Kasumi-1 (cell line): Measurements from ENCODE around the gene TSPEAR.

Experiments
- DNase-seq, 2 experiments: peaks; one replicate each; lab custom pipeline; 2025; lab: John Stamatoyannopoulos, UW

Gene TSPEAR

DNA sequence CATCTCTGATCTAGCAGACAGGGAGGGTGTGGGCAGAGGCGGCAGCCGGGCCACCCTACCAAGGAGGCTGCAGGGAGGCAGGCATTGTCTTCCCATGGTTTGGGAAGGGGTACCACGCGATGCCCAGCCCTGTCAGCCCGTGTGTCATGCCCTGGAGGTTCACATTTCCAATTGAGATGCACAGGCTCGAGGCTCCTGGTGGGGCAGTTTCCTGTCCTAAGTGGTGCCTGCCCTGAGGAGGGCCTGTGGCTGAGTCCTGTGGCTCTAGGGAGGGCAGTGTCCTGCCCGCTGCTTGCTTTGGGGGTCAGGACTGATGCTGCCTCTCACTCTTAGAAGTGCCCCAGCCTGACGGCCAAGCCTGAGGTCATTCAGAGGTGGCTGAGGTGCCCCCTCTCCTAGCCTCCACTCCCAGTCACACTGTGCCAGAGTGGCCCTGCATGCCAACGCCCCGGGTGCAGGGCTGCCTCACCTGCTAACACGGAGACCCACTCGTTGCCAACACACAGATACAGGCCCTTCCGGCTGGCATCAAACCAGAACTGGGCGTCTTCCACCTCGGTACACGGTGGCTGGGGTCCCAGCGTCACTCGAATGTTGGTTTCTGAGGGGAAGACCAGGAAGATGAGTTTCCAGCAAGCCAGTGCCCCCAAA is 183.3 kb downstream of the TSPEAR start:
- DNase-seq, result no peak

DNA sequence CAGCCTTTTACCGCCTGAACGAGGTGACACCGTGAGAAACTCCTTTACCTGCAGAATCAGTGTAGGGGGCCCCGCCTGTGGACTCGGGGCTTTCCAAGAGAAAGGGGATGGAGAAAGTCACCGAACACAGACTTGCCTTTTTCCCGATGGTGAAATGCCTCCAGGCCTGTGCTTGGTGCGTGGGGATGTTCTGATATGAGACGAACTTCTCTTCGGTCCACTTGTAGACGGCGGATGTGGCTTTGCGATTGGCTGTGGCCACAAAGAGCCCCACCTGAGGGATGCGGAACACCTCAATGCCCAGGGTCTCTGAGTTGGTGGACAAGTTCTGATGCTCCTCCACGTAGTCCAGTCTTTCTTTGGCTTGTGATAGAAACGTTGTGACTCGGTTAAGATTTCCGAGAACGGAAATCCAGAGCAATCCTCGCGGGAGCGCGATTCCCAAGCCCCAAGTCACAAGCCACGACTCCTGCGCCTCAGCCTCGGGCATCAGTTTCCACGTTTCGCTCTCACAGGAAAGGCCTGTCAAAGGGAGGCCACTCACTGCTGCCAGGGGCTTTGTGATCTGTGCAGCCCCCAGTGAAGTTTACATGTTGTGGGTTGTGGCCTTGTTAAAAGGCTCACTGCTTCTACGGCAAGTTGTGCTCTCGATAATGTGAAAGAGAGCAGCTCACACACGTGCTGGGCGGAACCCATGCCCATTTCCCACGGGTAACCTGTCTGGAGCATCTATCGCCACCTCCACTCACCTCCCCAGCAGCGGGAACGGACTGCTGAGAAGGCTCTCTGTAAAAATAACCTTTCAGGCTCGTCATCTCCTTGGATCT is 184.0 kb downstream of the TSPEAR start:
- no peak for DNase-seq

DNA sequence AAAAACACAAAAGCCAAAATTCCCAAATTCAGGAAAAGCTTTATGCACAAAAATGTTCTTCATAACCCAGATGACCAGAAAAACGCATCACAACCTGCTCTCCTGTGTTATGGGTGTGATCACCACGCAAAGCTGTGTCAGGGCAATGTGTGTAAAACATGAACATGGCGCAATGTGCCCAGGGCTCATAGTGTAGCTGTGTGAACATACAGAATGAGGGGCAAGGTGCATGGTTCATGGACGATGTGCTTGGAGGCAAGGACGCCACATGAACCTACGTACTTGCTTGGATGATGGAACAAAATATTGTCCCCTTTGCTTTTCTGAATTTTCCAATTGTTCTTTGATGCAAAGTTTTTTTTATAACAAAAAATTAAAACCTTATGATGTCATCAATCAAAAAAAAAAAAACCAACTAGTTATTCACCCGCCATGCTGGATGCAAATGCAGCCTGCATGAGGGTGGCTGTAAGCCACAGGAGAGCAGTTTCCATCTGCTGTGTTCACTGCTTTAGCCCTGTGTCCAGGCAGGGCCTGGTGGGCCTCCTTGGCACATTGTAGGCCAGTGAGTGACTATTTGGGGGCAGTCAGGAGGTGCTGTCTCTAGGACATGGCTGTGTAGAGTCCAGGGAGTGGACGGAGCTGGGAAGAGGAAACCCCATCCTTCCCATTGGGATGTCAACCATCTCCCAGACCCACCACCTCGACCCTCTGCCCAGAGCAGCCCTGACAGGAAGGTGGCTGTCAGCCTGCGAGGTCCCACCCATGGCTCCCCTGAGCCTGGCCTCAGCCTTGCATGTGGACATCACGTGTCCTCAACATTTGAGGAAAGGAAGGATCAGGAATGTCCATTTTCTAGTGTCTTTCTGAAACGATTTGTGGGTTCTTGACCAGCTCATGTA is 185.0 kb downstream of the TSPEAR start:
- no peak for DNase-seq

DNA sequence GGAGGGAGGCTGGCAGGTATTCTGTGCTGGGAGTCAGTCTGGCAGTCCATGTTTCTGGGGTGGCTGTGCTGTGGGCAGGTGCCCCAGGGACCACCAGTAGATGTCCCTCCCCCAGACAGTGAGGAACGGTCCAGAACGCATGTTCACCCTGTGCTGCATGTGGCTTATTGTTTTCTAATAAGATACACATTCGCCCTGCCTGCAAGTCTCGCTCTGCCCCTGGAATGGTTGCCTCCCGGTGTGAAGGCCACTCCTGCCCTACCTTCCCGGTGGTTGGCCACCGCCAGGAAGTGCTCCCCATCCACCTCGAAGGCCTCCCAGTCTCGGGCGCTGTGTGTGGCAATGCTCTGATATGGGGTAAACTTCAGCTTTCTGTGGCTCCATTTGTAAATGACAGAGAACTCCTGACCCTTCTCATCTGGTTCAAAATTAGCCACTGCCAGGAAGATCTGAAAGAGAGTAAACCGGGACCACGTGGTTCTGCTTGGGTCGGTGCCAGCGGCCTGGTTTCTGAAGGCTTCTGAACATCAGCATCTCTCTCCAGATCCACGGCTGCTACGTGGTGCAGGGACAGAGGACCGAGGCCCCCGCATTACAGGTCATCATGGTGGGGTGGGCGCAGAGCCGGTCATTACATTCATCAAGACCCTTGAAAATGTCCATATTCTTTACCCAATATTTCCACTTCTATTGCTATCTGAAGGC is 185.8 kb downstream of the TSPEAR start:
- no peak for DNase-seq

DNA sequence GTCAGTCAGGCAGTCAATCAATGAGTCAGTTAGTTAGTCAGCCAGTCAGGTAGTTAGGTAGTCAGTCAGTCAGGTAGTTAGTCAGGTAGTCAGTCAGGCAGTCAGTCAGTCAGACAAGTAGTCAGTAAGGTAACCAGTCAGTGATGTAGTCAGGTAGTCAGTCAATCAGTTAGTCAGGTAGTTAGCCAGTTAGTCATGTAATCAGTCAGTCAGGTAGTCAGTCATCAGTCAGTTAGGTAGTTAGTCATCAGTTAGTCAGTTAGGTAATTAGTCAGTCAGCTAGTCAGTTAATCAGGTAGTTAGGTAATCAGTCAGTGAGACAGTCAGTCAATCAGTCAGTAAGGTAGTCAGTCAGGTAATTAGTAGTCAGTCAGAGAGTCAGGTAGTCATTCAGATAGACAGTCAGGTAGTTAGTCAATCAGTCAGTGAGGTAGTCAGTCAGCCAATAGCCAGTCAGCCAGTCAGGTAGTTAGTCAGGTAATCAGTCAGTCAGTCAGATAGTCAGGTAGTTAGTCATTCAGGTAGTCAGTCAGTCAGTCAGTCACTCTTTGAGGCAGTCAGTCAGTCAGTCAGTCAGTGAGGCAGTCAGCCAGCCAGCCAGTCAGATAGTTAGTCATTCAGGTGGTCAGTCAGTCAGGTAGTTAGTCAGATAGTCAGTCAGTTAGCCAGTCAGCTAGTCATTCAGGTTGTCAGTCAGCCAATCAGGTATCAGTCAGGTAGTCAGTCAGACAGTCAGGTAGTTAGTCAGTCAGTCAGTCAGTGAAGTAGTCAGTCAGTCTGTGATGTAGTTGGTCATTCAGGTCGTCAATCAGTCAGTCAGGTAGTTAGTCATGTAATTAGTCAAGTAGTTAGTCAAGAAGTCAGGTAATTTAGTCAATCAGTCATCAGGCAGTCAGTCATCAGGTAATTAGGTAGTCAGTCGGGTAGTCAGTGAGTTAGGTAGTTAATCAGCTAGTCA is 186.7 kb downstream of the TSPEAR start:
- DNase-seq, result no peak

DNA sequence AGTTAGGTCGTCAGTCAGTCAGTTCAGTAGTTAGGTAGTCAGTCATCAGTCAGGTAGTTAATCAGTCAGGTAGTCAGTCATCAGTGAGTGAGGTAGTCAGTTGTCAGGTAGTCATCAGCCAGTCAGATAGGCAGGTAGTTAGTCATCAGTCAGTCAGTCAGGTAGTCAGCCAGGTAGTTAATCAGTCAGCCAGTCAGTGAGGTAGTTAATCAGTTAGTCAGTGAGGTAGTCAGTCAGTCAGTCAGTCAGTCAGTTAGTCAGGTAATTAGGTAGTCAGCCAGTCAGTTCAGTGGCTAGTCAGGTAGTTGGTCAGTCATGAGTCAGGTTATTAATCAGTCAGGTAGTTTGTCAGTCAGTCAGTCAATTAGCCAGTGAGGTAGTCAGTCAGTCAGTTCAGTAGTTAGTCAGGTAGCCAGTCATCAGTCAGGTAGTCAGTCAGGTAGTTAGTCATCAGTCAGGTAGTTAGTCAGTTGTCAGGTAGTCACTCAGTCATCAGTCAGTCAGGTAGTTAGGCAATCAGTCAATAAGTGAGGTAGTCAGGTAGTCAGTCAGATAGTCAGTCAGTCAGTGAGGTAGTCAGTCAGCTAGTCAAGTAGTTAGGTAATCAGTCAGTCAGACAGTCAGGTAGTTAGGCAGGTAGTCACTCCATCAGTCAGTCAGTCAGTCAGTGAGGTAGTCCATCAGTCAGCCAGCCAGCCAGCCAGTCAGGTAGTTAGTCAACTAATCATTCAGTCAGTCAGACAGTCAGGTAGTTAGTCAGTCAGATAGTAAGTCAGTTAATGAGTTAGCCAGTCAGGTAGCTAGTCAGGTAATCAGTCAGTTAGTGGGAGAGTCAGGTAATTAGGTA is 187.6 kb downstream of the TSPEAR start:
- DNase-seq, result no peak

DNA sequence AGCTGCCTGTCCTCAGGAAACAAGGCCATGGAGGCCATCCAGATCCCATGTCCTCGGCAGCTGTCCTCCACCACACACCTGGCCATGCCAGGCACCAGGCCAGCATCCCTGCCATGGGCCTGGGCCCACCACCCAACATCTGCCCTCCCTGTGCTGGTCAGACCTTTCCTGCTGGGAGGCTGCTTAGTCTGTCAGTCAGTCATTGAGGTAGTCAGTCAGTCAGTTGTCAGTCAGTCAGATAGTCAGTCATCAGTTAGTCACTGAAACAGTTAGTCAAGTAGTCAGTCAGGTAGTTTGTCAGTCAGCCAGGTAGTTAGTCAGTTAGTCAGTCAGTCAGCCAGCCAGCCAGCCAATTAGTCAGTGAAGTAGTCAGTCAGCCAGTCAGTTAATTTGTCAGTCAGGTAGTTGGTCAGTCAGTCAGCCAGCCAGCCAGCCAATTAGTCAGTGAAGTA is 188.6 kb downstream of the TSPEAR start:
- DNase-seq, result no peak

DNA sequence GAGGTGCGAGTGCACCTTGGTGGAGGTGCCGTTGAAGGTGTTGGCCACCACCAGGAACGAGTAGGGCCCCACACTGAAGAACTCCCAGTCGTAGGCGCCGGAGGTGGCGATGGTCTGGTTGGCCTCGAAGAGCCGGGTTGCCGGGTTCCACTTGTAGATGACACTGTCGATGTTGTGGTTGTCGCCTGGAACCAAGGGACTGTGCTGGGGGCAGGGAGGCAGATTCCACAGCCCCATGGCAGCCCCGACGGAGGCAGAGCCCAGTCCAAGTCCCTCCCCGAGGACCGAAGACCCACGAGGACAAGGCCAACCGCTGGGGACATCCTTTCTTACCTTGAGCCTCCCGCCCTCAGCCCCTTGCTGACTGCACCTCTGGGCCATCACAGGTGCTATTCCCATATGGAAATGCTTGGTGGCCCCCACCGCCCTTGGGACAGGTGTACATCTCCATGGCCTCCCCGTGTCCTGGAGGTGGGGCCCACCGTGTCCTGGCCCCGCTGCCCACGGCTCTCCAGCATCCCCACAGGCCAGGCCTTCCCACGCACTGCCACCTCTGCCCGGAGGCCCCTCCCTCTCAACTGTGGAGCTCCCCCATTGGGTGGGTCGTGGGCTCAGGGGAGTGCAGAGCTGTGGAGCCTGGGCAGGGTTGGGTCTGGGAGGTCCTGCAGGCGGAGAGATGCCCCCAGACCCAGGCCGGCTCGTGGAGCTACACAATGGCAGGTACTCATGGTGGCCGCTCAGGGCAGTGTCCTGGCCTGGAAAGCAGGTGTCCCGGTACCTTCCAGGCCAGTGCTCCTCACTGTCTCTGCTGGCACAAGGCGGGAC is 189.2 kb downstream of the TSPEAR start:
- DNase-seq, result no peak

DNA sequence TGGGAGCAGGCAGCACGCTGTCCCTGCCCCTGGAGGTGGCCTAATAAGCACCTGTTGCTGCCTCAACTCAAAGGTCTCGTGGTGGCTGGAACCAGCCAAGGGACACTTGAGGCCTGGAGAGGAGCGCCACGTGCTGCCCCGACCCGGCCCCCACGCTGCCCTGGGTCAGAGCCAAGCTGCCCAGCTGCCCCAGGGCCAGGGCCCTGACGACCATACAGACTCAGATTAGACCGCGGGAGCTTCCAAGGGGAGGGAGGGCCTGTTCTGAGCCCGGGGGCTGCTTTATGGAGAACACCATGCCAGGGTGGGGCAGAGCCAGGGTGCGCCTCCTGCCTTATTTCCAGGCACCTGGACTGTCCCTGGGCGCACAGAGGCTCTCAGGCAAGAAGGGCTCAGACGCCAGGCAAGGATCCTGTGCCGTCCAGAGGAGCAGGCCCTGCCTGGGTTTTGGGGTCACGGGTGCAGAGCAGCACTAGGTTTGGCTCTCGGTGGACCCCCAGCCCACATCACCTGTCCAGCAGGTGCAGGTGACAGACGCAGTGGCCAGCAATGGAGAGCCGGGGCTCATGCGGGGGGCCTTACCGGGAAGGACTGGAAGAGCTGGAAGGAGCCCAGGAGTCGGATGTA is 190.0 kb downstream of the TSPEAR start:
- no peak for DNase-seq

DNA sequence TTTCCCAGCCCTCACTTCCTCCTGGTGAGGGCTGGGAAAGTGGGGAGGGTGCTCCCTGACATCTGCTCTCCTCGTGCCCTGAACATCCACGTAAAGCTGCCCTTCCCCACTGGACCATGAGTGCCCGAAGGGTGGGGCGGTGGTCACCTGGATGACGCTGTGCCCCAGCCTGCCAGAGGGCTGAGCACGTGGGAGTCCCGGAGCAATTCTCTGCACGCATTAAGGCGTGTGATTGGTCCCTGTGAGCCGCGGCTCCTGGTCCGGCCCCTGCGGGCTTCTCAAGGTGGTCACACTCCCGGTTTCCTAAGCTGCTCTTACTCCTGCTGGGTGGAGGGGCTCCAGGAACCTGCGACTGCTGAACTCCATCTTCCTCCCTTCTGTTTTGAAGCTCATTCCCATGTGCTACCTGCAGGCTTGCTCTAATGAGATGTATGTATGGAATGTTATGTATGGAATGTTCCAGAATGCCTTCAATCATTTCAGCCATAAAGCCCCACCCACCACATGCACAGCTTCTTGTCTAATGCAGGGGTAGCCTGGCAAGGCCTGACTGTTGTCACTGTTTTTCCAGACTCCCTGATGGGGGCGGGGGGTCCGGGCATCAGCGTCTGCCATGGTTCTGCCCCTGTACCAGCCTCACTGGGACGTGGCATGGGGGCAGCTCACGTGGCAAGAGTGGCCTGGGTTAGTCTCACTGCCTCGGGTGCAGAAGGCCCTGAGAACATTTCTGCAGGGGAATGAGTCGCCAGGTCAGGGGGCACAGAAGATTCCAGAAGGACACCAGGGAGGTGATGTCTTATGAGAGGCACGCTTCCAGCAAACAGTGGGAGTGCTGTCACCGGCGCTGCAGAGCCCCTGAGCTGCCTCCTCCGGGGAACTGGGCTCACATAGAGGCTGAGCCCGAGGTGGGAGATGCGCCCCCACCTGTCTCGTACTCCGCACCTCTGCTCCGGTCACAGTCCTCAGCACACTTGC is 190.8 kb downstream of the TSPEAR start:
- no peak for DNase-seq

DNA sequence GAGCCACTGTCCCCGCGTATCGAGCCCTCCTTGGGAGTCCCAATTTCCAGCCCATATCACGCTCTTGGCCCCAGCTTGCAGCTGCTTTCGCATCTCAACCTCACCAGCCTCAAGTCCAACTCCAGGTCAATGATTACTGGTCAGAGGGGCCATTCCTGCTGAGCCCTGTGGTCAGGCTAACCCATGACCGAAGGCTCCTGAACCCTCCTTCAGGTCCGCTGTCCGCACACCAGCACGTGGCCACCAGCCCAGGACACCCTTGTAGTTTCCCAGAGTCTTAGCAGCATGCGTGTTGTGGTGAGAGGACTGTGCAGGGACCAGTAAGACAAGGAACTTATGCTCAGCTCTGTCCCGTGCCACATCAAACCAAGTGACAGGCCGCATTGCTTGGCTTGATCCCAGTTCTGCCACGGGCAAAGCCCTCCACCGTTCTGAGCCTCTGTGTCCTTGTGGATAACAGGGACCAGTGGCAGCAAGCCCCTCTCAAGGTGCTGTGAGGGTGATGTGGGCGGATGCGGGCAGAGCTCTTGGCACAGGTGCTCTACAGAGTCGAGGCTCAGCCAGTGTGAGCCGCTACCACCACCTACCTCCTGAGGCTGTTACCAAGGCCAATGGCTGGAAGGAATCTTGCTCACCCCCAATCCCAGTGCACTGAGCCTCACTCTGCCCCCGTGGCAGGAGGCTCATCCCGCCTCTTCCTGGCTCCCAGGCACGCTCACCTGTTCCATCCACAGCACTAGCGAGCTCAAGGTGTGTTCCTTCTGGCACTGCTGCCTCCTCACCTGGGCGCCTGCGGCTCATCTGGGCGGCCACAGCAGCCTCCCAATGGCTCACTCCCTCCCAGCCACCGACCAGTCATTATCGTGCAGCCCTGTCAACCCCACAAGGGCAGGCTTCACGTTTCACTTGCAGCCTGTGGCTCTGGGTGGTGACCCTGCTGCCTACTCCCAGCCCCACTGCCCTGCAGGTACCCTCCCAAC is 191.7 kb downstream of the TSPEAR start:
- no peak for DNase-seq

DNA sequence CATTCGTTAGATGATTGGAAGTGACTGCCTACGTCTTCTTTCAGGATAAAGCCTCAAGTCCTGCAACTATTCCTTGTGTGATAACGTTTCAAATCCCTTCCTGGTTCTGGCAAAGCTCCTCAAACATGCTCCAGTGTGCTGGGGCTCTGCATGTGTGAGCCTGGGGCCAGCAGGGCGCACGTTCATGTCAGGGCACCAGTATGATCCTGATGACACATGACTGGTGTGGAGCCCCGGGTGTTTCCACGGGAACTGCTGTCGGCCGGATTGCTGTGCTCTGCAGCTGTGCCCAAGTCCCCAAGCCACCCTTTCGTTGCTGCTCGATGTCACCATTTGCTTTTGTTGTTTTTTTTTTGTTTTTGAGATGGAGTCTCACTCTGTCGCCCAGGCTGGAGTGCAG is 192.7 kb downstream of the TSPEAR start:
- no peak for DNase-seq

DNA sequence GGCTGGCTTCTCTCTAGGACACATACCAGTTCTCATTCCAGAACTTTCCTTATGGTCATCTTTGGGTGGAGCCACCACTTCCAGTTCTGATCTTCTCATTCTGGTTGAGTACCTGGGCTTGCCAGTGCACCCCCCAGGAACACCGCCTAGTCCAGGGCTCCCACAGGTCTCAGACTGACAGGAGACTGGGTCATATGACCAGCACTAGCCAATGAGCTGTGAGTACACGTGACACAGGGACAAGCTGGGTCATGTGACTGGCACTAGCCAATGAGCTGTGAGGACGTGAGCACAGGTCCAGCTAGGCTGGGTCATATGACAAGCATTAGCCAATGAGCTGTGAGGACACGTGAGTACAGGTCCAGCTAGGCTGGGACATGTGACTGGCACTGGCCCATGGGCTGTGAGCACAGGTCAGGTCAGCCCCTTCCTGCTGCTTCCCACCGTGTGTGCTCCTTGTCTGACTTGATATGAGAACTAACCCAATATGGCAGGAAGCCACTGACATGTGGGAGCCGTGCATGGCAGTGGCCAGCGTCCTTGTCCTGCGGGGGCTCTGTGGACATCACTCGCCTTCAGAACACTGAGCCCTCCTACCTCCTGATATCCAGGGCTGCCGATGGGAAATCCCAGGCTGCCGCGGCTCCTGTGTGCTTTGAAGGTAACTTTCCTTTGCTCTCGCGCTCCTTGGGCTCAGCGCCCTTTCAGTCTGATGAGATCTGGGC is 194.0 kb downstream of the TSPEAR start:
- DNase-seq, result no peak

DNA sequence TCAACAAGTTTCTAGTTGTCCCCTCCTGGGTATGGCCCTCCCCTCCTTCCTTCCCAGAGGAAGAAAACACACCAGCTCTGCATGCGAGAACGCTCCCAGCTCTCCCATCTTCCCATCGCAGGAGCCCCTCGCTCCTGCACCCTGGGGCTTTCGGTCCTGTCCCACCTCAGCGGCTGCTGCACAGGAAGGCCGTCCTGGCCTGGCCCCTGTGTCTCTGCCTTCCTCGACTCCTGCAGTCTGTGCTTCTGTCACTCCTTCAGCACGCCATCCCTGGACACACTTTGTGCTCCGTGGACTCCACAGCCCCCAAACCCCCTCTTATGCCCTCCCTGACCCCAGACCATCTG is 194.6 kb downstream of the TSPEAR start:
- DNase-seq, result no peak

DNA sequence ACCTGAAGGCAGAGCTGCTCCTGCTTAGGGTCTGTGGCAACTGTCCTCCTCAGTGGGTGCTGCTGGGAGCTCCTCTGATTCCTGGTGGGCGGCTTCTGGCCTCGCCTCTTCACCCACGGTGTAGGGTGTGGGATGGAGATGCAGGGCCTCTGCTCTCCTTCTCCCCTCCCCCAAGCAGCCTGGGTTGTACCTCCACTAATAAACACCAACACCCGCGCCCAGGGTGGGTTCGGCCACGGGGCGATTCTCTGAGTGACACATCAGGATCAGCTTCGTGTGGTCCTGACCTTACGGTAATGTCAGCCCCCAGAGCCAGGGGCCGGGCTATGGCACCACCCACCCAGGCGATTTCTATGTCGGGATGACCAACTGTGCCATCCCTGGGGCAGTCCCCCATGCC is 195.0 kb downstream of the TSPEAR start:
- DNase-seq, result no peak
